CD4-positive, alpha-beta T cell treated with Interleukin-4 for 1 hour (primary cell): ENCODE measurements around the gene SWI5.
"Not testable (repeated sequence)": the region's sequence is repeated elsewhere in the genome, so short reads cannot be mapped to it uniquely, and the experiment has no call there.

Source experiments
- DNase-seq, 2 donors: peaks; one replicate each; pipeline ENCODE4 v3.0.0-alpha.2; 2020 to 2022

Gene SWI5

GRCh38 chr9:128276008-128276573, at the start of gene SWI5:
Gene SWI5 (plus strand): TSS chr9:128276276.
- DNase-seq: peak; percentile 99 to 100

- DNase-seq: no peak
These were observed 49.7 kb upstream of the SWI5 start for GRCh38 chr9:128226412-128226801.

- DNase-seq: not testable (repeated sequence)
These were observed 45.2 kb upstream of the SWI5 start for GRCh38 chr9:128230897-128231296.

- DNase-seq: no peak
These were observed 44.2 kb upstream of the SWI5 start for GRCh38 chr9:128231638-128232527.

GRCh38 chr9:128232528-128233428, 43.3 kb upstream of the SWI5 start:
- DNase-seq: no peak

GRCh38 chr9:128233817-128234406, 42.2 kb upstream of the SWI5 start:
- DNase-seq: no peak

- DNase-seq: no peak
These were observed 34.0 kb upstream of the SWI5 start for GRCh38 chr9:128242124-128242523.

- DNase-seq: no peak
These were observed 33.3 kb upstream of the SWI5 start for GRCh38 chr9:128242828-128243214.

- no peak for DNase-seq
These were observed 32.7 kb upstream of the SWI5 start for GRCh38 chr9:128243215-128244018.

- no peak for DNase-seq
These were observed 31.8 kb upstream of the SWI5 start for GRCh38 chr9:128244091-128244836.

GRCh38 chr9:128244837-128245231, 31.2 kb upstream of the SWI5 start:
- DNase-seq: peak in 1 of 2 donors; percentile 23

GRCh38 chr9:128245421-128246151, 30.5 kb upstream of the SWI5 start:
- no peak for DNase-seq

GRCh38 chr9:128246471-128246870, 29.6 kb upstream of the SWI5 start:
- no peak for DNase-seq

- no peak for DNase-seq
These were observed 28.8 kb upstream of the SWI5 start for GRCh38 chr9:128247226-128247803.

GRCh38 chr9:128249558-128249907, 26.5 kb upstream of the SWI5 start:
- no peak for DNase-seq

- peak; percentile 95 to 97 for DNase-seq
These were observed 25.9 kb upstream of the SWI5 start for GRCh38 chr9:128249908-128250838.

- DNase-seq: no peak
These were observed 25.0 kb upstream of the SWI5 start for GRCh38 chr9:128250839-128251731.

GRCh38 chr9:128251732-128252100, 24.4 kb upstream of the SWI5 start:
- no peak for DNase-seq
